Suprapubic skin (tissue), 4 donors: ENCODE data around the gene IDNK. TPM values are rescaled to one million over a fixed set of nuclear protein-coding genes. Genes with fewer than 3 reads are reported as not detected.

Experiments used
- DNase-seq, 2 donors: peaks; one replicate each; pipeline ENCODE4 v3.0.0-alpha.2; 2019; ENCODE audit warnings: low spot score in 2 of 2
- H3K27ac ChIP-seq: fragments of 200-600 bp; sonication (generic); one replicate; pipeline ENCODE4 v1.5.1; 2019
- H3K27me3 ChIP-seq: fragments of 200-600 bp; sonication (generic); one replicate; pipeline ENCODE4 v1.5.1; 2019
- H3K36me3 ChIP-seq: fragments of 200-600 bp; sonication (generic); one replicate; pipeline ENCODE4 v1.5.1; 2019
- H3K4me1 ChIP-seq: fragments of 200-600 bp; sonication (generic); one replicate; pipeline ENCODE4 v1.5.1; 2019
- H3K4me3 ChIP-seq: fragments of 200-600 bp; sonication (generic); one replicate; pipeline ENCODE4 v1.5.1; 2019; ENCODE audit warnings: mild to moderate bottlenecking
- H3K9me3 ChIP-seq: fragments of 200-600 bp; sonication (generic); one replicate; pipeline ENCODE4 v1.5.1; 2019
- CTCF ChIP-seq, 2 donors: fragments of 200-600 bp in 1 of 2; fragments of 450-650 bp in 1 of 2; sonication (generic) in 1 of 2; IDR thresholded peaks; one replicate each; pipeline ENCODE4 v1.5.1; 2016 to 2019; ENCODE audit warnings: antibody characterized with exemption in 2 of 2, mild to moderate bottlenecking in 1 of 2, moderate library complexity in 1 of 2
- EP300 ChIP-seq: sonication (generic); formaldehyde crosslinking; IDR thresholded peaks from one replicate; pipeline ENCODE4 v1.6.1; 2017; ENCODE audit warnings: antibody characterized with exemption
- POLR2A ChIP-seq, 2 donors: fragments of 450-650 bp; IDR thresholded peaks; one replicate each; pipeline ENCODE4 v1.6.1; 2017; ENCODE audit warnings: antibody characterized with exemption in 2 of 2, mild to moderate bottlenecking in 2 of 2, moderate library complexity in 2 of 2
- POLR2AphosphoS5 ChIP-seq, 3 donors: sonication (generic); formaldehyde crosslinking; IDR thresholded peaks; one replicate each; pipeline ENCODE4 v1.6.1; 2017; ENCODE audit warnings: antibody characterized with exemption in 3 of 3
- WGBS: methylation state at CpG from one replicate; pipeline ENCODE4 v1.1.5; 2018; 5-methylcytosine and 5-hydroxymethylcytosine counted together
- total RNA-seq, 4 donors: library from RNA; depleted of rRNA; stranded (reverse); fragments of >200 nt; gene quantifications; one replicate each; pipeline ENCODE4 v1.1.0, GENCODE V29; 2016

Gene IDNK
- total RNA-seq, 4 donors from 2014 or later, result 3.1 to 10.2 (median 5.8) TPM

- no peak overlapping the region for H3K27ac ChIP-seq
- H3K36me3 ChIP-seq, result peaks cover 51% of the 10 kb centered on the region
- DNase-seq, result peak in 1 of 2 donors; percentile 71
Measured at GRCh38 chr9:83649080-83649479, 26.1 kb downstream of the IDNK start.

GRCh38 chr9:83649515-83649914, 26.6 kb downstream of the IDNK start:
- Histone ChIP-seq H3K27me3 (no peaks in the 10 kb centered on the region), H3K27ac (no peak overlapping the region), H3K4me1 (no peaks in the 10 kb centered on the region), H3K4me3 (no peak overlapping the region), H3K9me3 (no peaks in the 10 kb centered on the region), H3K36me3 (peaks cover 54% of the 10 kb centered on the region)
- no peak for DNase-seq
- TF ChIP-seq POLR2AphosphoS5 (IDR thresholded peaks at IDR 0.05) (no peak), POLR2A (IDR thresholded peaks at IDR 0.05) (no peak), CTCF (IDR thresholded peaks at IDR 0.05) (no peak), EP300 (no peak)
- 68% methylated on average over 4 of the region's 4 CpGs for WGBS

More at GRCh38 chr9:83649080-83649479, 26.1 kb downstream of the IDNK start:
- Histone ChIP-seq H3K27me3 (no peaks in the 10 kb centered on the region), H3K4me3 (no peak overlapping the region), H3K4me1 (no peaks in the 10 kb centered on the region), H3K9me3 (no peaks in the 10 kb centered on the region)
- WGBS, result 55% methylated on average over 8 of the region's 8 CpGs
- TF ChIP-seq EP300 (no peak), CTCF (IDR thresholded peaks at IDR 0.05) (peak; percentile 48 to 64)

- TF ChIP-seq CTCF (IDR thresholded peaks at IDR 0.05), result no peak
- no peak for TF ChIP-seq POLR2A (IDR thresholded peaks at IDR 0.05)
- no peak for TF ChIP-seq POLR2AphosphoS5 (IDR thresholded peaks at IDR 0.05)
- no peak for TF ChIP-seq EP300
- WGBS, result 93% methylated on average over 2 of the region's 2 CpGs
- Histone ChIP-seq H3K4me1 (no peaks in the 10 kb centered on the region), H3K9me3 (no peaks in the 10 kb centered on the region), H3K4me3 (no peak overlapping the region), H3K27ac (no peak overlapping the region), H3K36me3 (peaks cover 66% of the 10 kb centered on the region), H3K27me3 (no peaks in the 10 kb centered on the region)
- DNase-seq, result no peak
Measured at GRCh38 chr9:83651558-83651957, 28.6 kb downstream of the IDNK start.

GRCh38 chr9:83652433-83652832, 29.5 kb downstream of the IDNK start:
- no peak for DNase-seq
- no peaks in the 10 kb centered on the region for H3K9me3 ChIP-seq
- H3K27ac ChIP-seq, result no peak overlapping the region
- WGBS, result 100% methylated on average over 1 of the region's 1 CpG
- TF ChIP-seq POLR2A (IDR thresholded peaks at IDR 0.05) (no peak), EP300 (no peak), POLR2AphosphoS5 (IDR thresholded peaks at IDR 0.05) (no peak), CTCF (IDR thresholded peaks at IDR 0.05) (no peak)
- no peaks in the 10 kb centered on the region for H3K27me3 ChIP-seq
- peaks cover 72% of the 10 kb centered on the region for H3K36me3 ChIP-seq
- no peak overlapping the region for H3K4me3 ChIP-seq
- no peaks in the 10 kb centered on the region for H3K4me1 ChIP-seq

- no peaks in the 10 kb centered on the region for H3K9me3 ChIP-seq
- H3K4me1 ChIP-seq, result no peaks in the 10 kb centered on the region
- DNase-seq, result no peak
- H3K36me3 ChIP-seq, result peaks cover 88% of the 10 kb centered on the region
- no peak overlapping the region for H3K4me3 ChIP-seq
- H3K27ac ChIP-seq, result no peak overlapping the region
- H3K27me3 ChIP-seq, result no peaks in the 10 kb centered on the region
- no peak for TF ChIP-seq POLR2AphosphoS5 (IDR thresholded peaks at IDR 0.05)
- no peak for TF ChIP-seq EP300
- TF ChIP-seq CTCF (IDR thresholded peaks at IDR 0.05), result no peak
- TF ChIP-seq POLR2A (IDR thresholded peaks at IDR 0.05), result no peak
- WGBS, result 80% methylated on average over 1 of the region's 1 CpG
Measured at GRCh38 chr9:83655433-83655832, 32.5 kb downstream of the IDNK start.
